ENCODE results near the gene ZNF792.
"Not testable (repeated sequence)": the region's sequence is repeated elsewhere in the genome, so short reads cannot be mapped to it uniquely, and the experiment has no call there.

The ZNF792 gene

DNA sequence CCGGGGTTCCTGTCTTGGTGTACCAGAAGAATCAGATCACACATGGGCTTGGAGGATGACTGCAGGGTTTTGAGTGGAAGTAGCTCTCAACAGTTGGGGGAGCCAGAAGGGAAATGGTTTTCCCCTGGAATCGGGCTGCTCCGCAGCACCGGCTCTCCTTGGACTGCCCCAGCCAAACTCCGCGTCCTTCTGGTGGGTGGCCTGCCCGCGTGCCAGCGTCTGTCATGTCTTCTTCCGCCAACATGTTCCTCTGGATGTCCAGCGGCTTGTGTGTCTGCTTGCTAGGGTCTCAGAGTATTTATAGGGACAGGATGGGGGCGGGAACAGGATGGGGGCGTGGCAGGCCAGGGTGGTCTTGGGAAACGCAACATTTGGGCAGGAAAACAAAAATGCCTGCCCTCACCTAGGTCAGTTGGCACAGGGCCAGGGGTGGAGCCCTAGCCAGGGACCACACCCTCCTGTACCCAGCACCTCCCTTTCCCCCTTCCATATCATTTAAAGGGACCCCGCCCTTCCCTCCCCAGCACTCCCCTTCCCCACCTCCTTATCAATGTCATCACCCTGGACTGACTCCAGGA, 38.7 kb downstream of the ZNF792 start:
- DNase-seq (ENCODE audit: low read depth) = no peak

DNA sequence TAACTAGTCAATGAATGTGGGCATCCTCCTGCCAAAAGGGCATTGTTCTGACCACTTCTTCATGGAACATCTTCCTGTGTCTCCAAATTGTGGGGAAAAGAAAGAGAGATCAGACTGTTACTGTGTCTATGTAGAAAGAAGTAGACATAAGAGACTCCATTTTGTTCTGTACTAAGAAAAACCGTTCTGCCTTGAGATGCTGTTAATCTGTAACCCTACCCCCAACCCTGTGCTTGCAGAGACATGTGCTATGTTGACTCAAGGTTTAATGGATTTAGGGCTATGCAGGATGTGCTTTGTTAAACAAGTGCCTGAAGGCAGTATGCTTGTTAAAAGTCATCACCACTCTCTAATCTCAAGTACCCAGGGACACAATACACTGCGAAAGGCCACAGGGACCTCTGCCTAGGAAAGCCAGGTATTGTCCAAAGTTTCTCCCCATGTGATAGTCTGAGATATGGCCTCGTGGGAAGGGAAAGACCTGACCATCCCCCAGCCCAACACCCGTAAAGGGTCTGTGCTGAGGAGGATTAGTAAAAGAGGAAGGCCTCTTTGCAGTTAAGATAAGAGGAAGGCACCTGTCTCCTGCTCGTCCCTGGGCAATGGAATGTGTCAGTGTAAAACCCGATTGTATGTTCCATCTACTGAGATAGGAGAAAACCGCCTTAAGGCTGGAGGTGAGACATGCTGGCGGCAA, 43.8 kb downstream of the ZNF792 start:
- DNase-seq (ENCODE audit: low read depth) = not testable (repeated sequence)

DNA sequence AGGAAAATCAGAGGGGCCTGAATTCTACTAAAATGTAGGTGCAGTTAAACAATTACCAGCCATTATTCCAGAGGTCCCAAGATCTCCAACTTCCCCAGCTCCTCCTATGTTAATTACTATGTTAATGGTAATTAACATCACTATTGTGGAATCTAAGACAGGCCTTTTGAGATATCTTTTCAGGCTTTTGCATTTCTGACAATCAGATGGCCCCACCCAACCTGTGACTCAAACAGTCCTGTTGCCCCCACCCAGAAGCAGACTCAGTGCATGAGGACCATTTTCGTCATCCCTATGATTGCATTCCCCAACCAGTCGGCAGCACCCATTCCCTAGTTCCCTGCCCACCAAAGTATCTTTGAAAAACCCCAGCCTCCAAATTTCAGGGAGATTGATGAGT, 45.8 kb downstream of the ZNF792 start:
- DNase-seq (ENCODE audit: low read depth) = no peak

DNA sequence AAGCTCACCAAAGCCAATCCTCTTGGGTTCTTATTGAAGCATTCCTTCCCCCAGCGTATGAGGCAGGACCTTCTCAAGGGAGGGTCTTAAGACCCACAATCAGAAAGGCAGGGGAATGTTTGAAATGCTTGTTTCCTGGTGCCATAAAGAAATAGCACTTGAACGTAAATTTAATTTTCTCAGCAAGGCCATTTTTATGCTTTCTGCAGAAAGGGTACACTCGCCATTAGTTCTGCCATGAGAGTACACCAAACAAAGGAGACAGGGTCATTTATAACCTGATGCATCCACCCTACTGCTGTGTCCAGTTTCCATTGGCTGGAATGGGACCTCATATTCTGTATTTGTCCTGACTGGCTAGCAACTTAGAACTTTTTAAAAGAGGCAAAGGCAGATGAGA, 46.9 kb downstream of the ZNF792 start:
- DNase-seq (ENCODE audit: low read depth) = not testable (repeated sequence)

DNA sequence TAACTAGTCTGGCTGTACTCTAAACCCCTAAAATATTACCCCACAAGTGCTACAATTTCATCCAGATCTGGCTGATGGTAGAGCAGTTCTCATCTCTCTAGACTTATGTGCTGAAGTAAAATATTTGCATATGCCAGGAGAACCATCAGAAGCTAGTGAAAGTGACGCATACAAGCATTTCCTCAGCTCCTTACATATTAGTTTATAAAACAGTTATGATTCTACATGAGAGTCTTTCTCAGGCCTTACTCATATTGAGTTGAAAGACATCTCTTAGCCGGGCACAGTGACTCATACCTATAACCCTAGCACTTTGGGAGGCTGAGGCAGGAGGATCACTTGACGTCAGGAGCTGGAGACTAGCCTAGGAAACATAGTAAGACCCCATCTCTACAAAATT, 53.3 kb downstream of the ZNF792 start:
- DNase-seq (ENCODE audit: low read depth) = no peak

Data from activated gamma-delta T cell treated with anti-CD3 and anti-CD28 coated beads, Interleukin-2, amount 50 U/mL, for 16 hours (primary cell).